Body of pancreas (tissue), 4 donors: ENCODE results near the gene NOVA1. TPM values are rescaled to one million over a fixed set of nuclear protein-coding genes. Genes with fewer than 3 reads are reported as not detected.

Experiments used
- ATAC-seq: fragments of 150-250 bp; one replicate; pipeline ENCODE4 v1.9.1; 2016
- DNase-seq, 4 donors: peaks; one replicate each; pipeline ENCODE4 v3.0.0-alpha.2; 2019
- H3K27ac ChIP-seq, 4 donors: fragments of 200-600 bp; sonication (generic); 1 replicate in 3 of 4; 2 replicates in 1 of 4; pipeline versions ENCODE4 v1.5.1 to v1.6.1; 2016 to 2019; ENCODE audit warnings: mild to moderate bottlenecking in 1 of 4, mixed read lengths in 1 of 4, moderate library complexity in 1 of 4
- H3K27me3 ChIP-seq, 2 donors: fragments of 200-600 bp; sonication (generic); one replicate each; pipeline ENCODE4 v1.6.0; 2016; ENCODE audit warnings: mild to moderate bottlenecking in 1 of 2
- H3K36me3 ChIP-seq, 2 donors: fragments of 200-600 bp; sonication (generic); replicated peaks in 1 of 2; 2 replicates each; pipeline ENCODE4 v1.5.1; 2016; ENCODE audit warnings: low read depth in 2 of 2; ENCODE audit not compliant: insufficient read depth in 1 of 2
- H3K4me1 ChIP-seq: fragments of 200-600 bp; sonication (generic); one replicate; pipeline ENCODE4 v1.6.0; 2016
- H3K4me3 ChIP-seq, 2 donors: fragments of 200-600 bp; sonication (generic); 1 replicate in 1 of 2; 2 replicates in 1 of 2; pipeline ENCODE4 v1.5.1; 2016 to 2019
- H3K9me3 ChIP-seq, 3 donors: fragments of 200-600 bp; sonication (generic); 1 replicate in 2 of 3; 2 replicates in 1 of 3; pipeline ENCODE4 v1.5.1; 2016
- POLR2A ChIP-seq, 3 donors: fragments of 450-650 bp; IDR thresholded peaks; one replicate each; pipeline ENCODE4 v1.6.1; 2016; ENCODE audit warnings: antibody characterized with exemption in 3 of 3, mild to moderate bottlenecking in 2 of 3
- WGBS, 2 donors: methylation state at CpG; one replicate each; pipeline ENCODE4 v1.1.5; 2017; 5-methylcytosine and 5-hydroxymethylcytosine counted together
- intact Hi-C: fragments of 100-400 bp; cut with DNase I; formaldehyde crosslinking; loops from one replicate; pipeline ENCODE4 v1.15.1; 2023
- total RNA-seq, 2 donors: library from RNA; depleted of rRNA; stranded (reverse); fragments of >200 nt; gene quantifications; one replicate each; pipeline ENCODE4 v1.1.0, GENCODE V29; 2016
- TF ChIP-seq, protein P1 (sequence below), 7 experiments: fragments of 450-650 bp in 4 of 7; fragments of 200-600 bp in 3 of 7; sonication (generic) in 3 of 7; IDR thresholded peaks; one replicate each; pipeline ENCODE4 v1.5.1; 2016 to 2019; ENCODE audit warnings: antibody characterized with exemption in 7 of 7

Gene NOVA1
- total RNA-seq, 2 donors from 2014 or later, result 0.78 to 6.9 TPM

DNA sequence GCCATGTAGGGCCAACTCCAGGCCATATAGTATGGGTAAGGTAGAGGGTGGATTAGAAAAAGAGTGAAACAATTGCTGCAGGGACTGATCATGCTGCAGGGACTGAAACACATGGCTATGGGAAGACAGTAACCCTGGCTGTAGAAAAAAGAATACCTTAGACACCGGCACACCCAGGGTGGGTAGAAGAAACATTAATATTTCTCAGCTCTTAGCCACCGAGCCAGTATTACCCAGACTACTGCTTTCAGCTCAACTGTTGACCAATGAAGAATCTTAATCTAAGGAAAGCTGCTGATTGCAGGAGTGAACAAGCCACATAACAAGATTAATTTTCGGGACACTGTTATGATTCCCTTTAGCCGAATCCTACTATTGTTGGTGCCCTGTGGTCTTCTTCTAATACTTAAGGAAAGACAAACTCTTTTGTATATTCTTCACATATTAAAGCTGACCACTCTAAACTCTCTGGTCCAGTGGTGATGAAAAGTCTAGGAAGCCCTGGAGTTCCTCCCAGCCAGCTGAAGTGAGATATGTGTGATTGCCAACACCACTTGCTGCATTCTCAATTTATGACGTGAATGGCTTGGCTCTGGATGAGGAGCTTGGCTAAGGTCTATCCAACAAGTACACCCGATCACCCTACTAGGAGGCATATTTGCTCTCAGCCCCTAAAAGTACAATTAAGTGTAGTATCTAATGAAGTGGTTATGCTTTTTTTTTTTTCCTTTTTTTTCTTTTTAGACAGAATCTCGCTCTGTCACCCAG lies 69.2 kb downstream of the NOVA1 start:
- DNase-seq (peak in 1 of 4 donors; percentile 9), ATAC-seq (peak; percentile 53)
- TF ChIP-seq POLR2A (IDR thresholded peaks at IDR 0.05), result no peak
- TF ChIP-seq, protein P1, sequence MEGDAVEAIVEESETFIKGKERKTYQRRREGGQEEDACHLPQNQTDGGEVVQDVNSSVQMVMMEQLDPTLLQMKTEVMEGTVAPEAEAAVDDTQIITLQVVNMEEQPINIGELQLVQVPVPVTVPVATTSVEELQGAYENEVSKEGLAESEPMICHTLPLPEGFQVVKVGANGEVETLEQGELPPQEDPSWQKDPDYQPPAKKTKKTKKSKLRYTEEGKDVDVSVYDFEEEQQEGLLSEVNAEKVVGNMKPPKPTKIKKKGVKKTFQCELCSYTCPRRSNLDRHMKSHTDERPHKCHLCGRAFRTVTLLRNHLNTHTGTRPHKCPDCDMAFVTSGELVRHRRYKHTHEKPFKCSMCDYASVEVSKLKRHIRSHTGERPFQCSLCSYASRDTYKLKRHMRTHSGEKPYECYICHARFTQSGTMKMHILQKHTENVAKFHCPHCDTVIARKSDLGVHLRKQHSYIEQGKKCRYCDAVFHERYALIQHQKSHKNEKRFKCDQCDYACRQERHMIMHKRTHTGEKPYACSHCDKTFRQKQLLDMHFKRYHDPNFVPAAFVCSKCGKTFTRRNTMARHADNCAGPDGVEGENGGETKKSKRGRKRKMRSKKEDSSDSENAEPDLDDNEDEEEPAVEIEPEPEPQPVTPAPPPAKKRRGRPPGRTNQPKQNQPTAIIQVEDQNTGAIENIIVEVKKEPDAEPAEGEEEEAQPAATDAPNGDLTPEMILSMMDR (IDR thresholded peaks at IDR 0.05), result no peak
- Histone ChIP-seq H3K27ac (no peak overlapping the region), H3K9me3 (no peaks in the 10 kb centered on the region), H3K27me3 (no peaks in the 10 kb centered on the region), H3K36me3 (no peaks in the 10 kb centered on the region), H3K4me3 (no peak overlapping the region), H3K4me1 (no peaks in the 10 kb centered on the region)
- 81 to 91% methylated on average over 7 of the region's 7 CpGs for WGBS, 2 donors
- intact Hi-C loops, result no loop called here

DNA sequence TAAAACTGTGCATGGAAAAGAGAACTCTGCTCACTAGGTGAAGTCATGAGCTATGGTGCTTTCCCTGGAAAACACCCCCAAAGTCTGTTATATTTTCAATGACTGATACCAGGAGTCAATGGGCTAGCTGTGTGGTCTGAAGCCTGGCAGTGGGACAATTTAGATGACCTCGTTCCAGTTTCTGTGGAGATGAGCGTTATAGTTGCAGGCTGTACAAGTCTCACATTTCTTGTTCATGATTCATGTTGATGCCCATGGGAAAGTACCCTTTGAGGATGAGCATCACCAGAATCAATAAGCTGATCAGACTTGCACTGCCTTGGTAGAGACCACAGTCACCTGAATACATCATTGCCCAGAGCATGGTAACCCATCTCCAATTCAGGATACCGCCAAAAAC lies 70.7 kb downstream of the NOVA1 start:
- no peaks in the 10 kb centered on the region for H3K4me1 ChIP-seq
- H3K9me3 ChIP-seq, result no peaks in the 10 kb centered on the region
- WGBS, 2 donors, result 67 to 74% methylated on average over 3 of the region's 3 CpGs
- intact Hi-C loops, result no loop called here
- H3K27ac ChIP-seq, result no peak overlapping the region
- no peaks in the 10 kb centered on the region for H3K36me3 ChIP-seq
- no peak overlapping the region for H3K4me3 ChIP-seq
- ATAC-seq (no peak), DNase-seq (no peak)
- TF ChIP-seq POLR2A (IDR thresholded peaks at IDR 0.05), result no peak
- TF ChIP-seq, protein P1 (IDR thresholded peaks at IDR 0.05), result no peak
- H3K27me3 ChIP-seq, result no peaks in the 10 kb centered on the region

DNA sequence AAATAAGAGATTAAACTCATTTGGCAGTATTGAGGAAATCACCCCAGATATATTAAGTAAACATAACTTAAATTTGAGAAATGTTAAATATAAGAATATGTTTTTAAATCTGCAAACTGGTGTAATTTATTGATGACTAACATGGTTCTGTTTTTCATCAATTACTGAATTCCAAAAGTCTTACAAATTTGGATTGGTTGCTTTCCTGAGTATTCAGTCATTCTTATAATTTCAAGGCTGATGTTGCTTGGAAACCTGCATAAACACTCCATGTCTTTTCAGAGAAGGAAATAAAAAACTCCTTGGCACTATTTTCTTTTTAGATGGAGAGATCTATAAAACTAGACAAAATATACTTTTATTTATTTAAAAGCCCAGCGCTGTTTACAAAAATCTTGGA lies 71.7 kb downstream of the NOVA1 start:
- TF ChIP-seq POLR2A (IDR thresholded peaks at IDR 0.05), result no peak
- TF ChIP-seq, protein P1 (IDR thresholded peaks at IDR 0.05), result no peak
- Histone ChIP-seq H3K36me3 (no peaks in the 10 kb centered on the region), H3K9me3 (no peaks in the 10 kb centered on the region), H3K27me3 (no peaks in the 10 kb centered on the region), H3K4me1 (no peaks in the 10 kb centered on the region), H3K27ac (no peak overlapping the region), H3K4me3 (no peak overlapping the region)
- 88 to 90% methylated on average over 1 of the region's 1 CpG for WGBS, 2 donors
- DNase-seq (no peak), ATAC-seq (no peak)
- intact Hi-C loops, result no loop called here

DNA sequence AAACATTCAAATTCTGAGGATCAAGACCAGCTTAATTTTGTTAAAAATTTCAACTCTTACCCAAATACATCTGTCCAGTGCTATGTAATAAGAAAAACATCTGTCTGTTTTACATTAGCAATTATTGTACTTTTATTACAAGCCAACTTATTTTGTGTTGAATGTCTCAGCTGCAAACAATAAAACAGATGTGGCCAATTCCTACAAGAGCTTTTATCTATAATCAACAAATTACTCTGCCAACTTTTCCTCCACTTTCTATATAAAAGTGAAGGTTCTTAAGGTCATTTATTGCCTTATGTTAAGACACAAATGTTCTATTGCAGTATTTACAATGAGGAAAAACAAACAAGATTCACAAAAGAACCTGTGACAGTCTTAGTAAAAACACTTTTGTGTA lies 72.7 kb downstream of the NOVA1 start:
- no peak for ATAC-seq
- Histone ChIP-seq H3K27ac (no peak overlapping the region), H3K4me1 (no peaks in the 10 kb centered on the region), H3K36me3 (no peaks in the 10 kb centered on the region), H3K27me3 (no peaks in the 10 kb centered on the region), H3K9me3 (no peaks in the 10 kb centered on the region), H3K4me3 (no peak overlapping the region)
- no peak for DNase-seq
- no peak for TF ChIP-seq POLR2A (IDR thresholded peaks at IDR 0.05)
- TF ChIP-seq, protein P1 (IDR thresholded peaks at IDR 0.05), result no peak
- intact Hi-C loops, result no loop called here

DNA sequence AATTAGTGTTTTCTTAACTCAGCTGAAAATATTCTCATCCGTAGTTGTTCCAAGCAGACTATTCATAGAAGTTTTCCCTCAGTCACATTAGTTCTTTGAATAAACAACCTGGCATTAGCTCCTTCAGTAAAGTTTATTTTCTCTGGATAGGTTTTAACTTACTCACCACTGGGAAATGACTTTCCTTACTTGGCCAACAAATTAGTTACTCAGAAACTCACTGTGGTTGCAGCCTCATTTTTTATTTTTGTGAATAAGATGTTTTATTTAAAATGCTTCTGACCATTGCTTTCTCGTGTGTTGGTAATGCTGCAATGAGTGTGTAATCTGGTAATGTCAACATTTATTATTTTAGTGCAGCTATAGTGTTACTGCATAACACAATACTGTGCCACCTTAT lies 74.9 kb downstream of the NOVA1 start:
- intact Hi-C loops, result no loop called here
- TF ChIP-seq, protein P1 (IDR thresholded peaks at IDR 0.05), result no peak
- TF ChIP-seq POLR2A (IDR thresholded peaks at IDR 0.05), result no peak
- ATAC-seq (no peak), DNase-seq (no peak)
- Histone ChIP-seq H3K27ac (no peak overlapping the region), H3K9me3 (no peaks in the 10 kb centered on the region), H3K4me3 (no peak overlapping the region), H3K36me3 (no peaks in the 10 kb centered on the region), H3K4me1 (no peaks in the 10 kb centered on the region), H3K27me3 (no peaks in the 10 kb centered on the region)
- 58 to 68% methylated on average over 2 of the region's 2 CpGs for WGBS, 2 donors
